HG02938 (cell line): ENCODE results near the gene DDX25.
"Not testable (repeated sequence)": the region's sequence is repeated elsewhere in the genome, so short reads cannot be mapped to it uniquely, and the experiment has no call there.

ENCODE experiments used
- ATAC-seq: cut with Tn5 transposase; IDR thresholded peaks from one replicate; pipeline ENCODE4 v1.9.1; 2021; ENCODE audit warnings: mild to moderate bottlenecking, moderate library complexity; ENCODE audit not compliant: unreplicated experiment

DDX25 gene

GRCh38 chr11:125902927-125903710 is 1.2 kb upstream of the DDX25 start, which contains the start of gene PUS3:
Gene PUS3, minus strand, starts transcription at chr11:125903206. Its CDS starts 6,922 bp downstream, at chr11:125896284.
- peak; percentile 98 for ATAC-seq

GRCh38 chr11:125904678-125905077 is 370 bp downstream of the DDX25 start:
- no peak for ATAC-seq

DNA sequence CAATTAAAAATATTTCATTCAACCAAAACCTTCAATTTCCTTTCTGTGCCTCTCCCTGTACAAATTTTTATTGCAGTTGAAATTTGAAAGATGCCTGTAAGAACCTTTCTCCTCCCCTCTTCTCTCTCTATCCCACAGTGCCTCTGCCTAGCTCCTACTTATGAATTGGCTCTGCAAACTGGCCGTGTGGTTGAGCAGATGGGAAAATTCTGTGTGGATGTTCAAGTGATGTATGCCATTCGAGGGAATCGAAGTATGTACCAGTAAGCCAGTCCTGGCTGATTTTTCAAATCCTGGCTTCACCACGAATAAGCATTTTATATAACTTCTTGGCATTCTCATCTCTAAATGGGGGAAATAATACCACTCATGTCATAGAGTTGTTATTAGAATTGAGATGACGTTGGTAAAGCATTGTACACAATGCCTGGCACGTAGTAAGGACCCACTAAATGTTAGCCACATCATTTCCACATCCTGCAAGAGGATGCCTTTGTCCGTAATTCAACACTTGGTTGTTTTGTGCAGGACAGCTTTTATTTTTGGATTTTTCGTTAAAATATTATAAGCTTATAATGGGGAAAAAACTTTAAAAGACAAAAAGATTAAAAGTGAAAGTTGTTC is 6.0 kb downstream of the DDX25 start:
- no peak for ATAC-seq

- not testable (repeated sequence) for ATAC-seq
Observed at GRCh38 chr11:125914601-125915000, 10.3 kb downstream of the DDX25 start.

GRCh38 chr11:125916683-125917347 is 12.5 kb downstream of the DDX25 start:
- no peak for ATAC-seq

DNA sequence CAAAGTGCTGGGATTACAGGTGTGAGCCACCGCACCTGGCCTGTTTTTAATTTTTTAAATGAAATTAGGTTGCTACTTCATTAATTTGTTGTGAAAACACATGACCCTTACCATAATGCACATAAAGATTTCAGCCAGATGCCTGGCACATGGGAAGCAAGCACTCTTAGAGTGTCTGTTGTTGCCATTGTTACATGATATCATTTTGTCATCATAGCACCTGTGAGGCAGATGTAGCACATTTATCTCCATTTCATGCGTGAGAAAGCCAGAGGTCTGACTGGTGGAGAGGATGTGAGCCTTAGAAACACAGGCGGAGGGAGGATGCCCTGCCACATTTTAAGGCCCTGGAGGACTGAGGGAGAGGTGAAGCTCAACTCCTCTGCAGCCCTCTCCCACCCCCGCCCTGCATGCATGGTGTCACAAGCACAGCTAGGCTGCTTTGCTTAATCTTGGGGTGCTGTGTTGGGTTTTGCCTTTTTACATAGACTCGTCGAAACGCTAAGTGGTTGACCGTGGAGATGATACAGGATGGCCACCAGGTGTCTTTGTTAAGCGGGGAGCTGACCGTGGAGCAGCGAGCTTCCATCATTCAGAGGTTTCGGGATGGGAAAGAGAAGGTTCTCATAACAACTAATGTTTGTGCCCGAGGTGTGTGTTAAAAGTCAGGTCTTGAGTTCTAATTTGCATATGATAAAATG is 14.0 kb downstream of the DDX25 start:
- ATAC-seq: no peak

DNA sequence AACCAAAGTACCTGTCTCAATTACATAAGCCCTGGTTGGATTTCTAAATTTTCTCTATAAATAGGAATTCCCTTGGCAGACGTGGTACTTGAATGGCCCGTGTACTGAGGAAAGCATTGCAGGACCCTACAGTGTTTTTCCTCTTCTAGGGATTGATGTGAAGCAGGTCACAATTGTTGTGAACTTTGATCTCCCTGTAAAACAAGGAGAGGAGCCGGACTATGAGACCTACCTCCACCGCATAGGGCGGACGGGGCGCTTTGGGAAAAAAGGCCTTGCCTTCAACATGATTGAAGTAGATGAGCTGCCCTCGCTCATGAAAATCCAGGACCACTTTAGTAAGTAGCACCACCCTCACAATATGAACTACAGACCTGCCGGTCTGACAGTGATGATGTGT is 16.7 kb downstream of the DDX25 start:
- no peak for ATAC-seq

GRCh38 chr11:125922156-125922555 is 17.8 kb downstream of the DDX25 start:
- no peak for ATAC-seq

- peak; percentile 62 for ATAC-seq
Observed at GRCh38 chr11:125923012-125923579, 18.8 kb downstream of the DDX25 start.

DNA sequence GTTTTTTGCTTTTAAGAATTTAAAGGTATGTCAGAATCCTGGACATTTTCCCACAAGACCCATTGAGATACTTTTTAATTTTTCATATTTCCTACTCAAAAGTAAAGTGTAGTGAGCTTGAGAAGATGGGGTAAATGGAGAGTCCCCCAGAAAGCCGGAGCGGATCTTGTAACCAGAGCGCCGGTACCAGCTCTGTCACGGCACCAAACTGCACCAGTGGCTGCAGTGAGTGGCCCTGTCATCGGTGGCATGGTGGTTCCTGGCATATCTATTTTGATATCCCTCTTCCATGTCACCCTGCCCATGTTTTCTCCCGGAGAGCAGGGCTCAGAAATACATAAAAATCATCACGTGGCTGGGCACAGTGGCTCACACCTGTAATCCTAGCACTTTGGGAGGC is 19.3 kb downstream of the DDX25 start:
- no peak for ATAC-seq

- no peak for ATAC-seq
Observed at GRCh38 chr11:125924384-125925007, 20.2 kb downstream of the DDX25 start.

- no peak for ATAC-seq
Observed at GRCh38 chr11:125925247-125925740, 21.0 kb downstream of the DDX25 start.

DNA sequence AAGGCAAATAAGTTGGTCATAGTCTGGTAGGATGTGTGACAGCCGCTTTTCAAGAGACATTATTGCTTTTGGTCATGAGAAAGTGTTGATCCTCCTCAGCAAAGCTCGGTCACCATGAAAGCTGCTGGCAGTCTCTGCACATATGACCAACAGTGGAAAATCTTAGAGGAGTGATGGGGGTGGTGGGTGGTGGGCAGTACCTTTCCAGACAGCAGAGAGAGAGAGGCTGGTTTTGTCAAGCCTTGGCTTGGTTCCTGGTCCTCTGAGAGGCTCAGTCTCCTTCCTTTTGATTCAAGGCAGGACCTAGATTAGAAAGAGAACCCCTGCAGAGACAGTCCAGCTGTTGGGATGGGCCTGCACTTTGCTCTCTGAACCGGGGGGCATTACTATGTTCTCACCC is 21.5 kb downstream of the DDX25 start:
- no peak for ATAC-seq

GRCh38 chr11:125926682-125927081 is 22.4 kb downstream of the DDX25 start:
- no peak for ATAC-seq

GRCh38 chr11:125929445-125930075 is 25.3 kb downstream of the DDX25 start:
- no peak for ATAC-seq

GRCh38 chr11:125930076-125930450 is 25.8 kb downstream of the DDX25 start:
- no peak for ATAC-seq

DNA sequence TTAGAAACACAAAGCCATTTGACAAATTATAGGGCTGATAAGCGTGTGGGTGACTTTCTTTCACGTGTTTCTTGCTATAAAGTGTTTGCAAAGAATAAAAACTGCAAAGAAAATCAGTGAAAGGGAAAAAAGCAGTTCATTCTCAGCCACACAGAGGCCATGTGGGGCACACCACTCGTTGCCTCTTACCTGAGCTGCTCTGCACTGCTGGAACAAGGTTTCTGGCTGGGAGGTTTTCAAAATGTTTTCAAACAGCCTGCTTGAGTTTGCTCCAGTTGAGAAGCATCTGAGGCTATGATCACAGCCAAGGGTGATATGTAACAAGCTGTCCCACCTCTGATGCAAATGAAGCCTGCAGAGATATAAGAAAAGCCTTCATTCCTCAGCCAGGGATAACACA is 26.8 kb downstream of the DDX25 start:
- ATAC-seq: no peak

GRCh38 chr11:125931668-125932067 is 27.4 kb downstream of the DDX25 start:
- no peak for ATAC-seq

DNA sequence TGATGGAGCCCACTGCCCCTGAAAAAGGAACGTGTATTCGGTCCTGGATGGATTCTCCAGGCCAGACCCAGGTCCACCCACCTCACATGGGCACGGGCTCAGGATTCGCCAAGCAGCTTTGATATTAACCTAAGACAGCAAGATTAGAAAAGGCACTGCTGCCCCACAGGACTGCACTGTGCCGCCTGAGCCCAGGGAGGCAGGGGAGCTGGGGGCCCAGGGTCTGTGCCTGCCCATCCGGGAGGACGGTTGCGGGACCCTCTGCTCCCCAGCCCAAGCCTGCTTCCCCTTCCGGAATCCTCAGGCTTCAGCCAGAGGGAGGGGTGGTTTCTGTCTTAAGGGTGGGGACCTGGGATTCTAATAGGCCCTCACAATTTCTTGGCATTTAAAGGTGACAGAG is 28.0 kb downstream of the DDX25 start:
- ATAC-seq: no peak
